HEK293 (cell line): Measurements from ENCODE around the gene BORCS8.

Source experiments
- CTCF ChIA-PET: fragments of 350-600 bp; formaldehyde crosslinking; extraction: SDS; loops from one replicate; lab custom pipeline; 2021; ENCODE audit warnings: antibody characterized with exemption; lab: Yijun Ruan, JAX
- POLR2A ChIA-PET: fragments of 300-600 bp; formaldehyde crosslinking; extraction: SDS; loops from one replicate; lab custom pipeline; 2020; ENCODE audit warnings: antibody characterized with exemption, inconsistent platforms; lab: Yijun Ruan, JAX
- H3K27ac ChIP-seq: fragments of 200-500 bp; sonication (Bioruptor generic); 2 replicates; pipeline ENCODE4 v1.5.1; 2014; ENCODE audit warnings: low read depth, low read length, control low read depth, inconsistent platforms; ENCODE audit errors: extremely low read depth
- H3K36me3 ChIP-seq, 2 experiments: fragments of 200-500 bp in 1 of 2; sonication (Bioruptor generic) in 1 of 2; 1 replicate in 1 of 2; 2 replicates in 1 of 2; pipeline ENCODE4 v1.5.1; 2014 to 2017; ENCODE audit warnings: inconsistent platforms in 2 of 2, low read length in 2 of 2; ENCODE audit not compliant: control insufficient read depth in 2 of 2, insufficient read depth in 1 of 2
- H3K4me1 ChIP-seq: fragments of 200-500 bp; sonication (Bioruptor generic); 2 replicates; pipeline ENCODE4 v1.5.1; 2014; ENCODE audit warnings: mild to moderate bottlenecking, low read length, inconsistent platforms; ENCODE audit not compliant: control insufficient read depth, insufficient read depth
- H3K4me3 ChIP-seq: 2 replicates; pipeline ENCODE4 v1.5.1; 2011; ENCODE audit warnings: low read depth, mild to moderate bottlenecking, control low read depth, low read length, moderate library complexity
- H3K9me3 ChIP-seq: fragments of 200-500 bp; sonication (Bioruptor generic); 2 replicates; pipeline ENCODE4 v1.5.1; 2014; ENCODE audit warnings: low read depth, low read length, inconsistent platforms; ENCODE audit not compliant: control insufficient read depth, insufficient read depth
- ZNF2 ChIP-seq: fragments of 450-650 bp; formaldehyde crosslinking; IDR thresholded peaks from 2 replicates; pipeline ENCODE4 v1.5.1; 2016; ENCODE audit warnings: missing biosample characterization, missing genetic modification characterization
- ZNF211 ChIP-seq: fragments of 450-650 bp; formaldehyde crosslinking; IDR thresholded peaks from 2 replicates; pipeline ENCODE4 v1.5.1; 2016; ENCODE audit warnings: low read depth, missing biosample characterization, missing genetic modification characterization
- ZNF785 ChIP-seq: fragments of 450-650 bp; formaldehyde crosslinking; IDR thresholded peaks from 2 replicates; pipeline ENCODE4 v1.5.1; 2016; ENCODE audit warnings: missing biosample characterization, missing genetic modification characterization
- ZSCAN30 ChIP-seq: fragments of 450-650 bp; IDR thresholded peaks from 2 replicates; pipeline ENCODE4 v1.5.1; 2018; ENCODE audit warnings: missing biosample characterization, mild to moderate bottlenecking, missing genetic modification characterization, moderate library complexity
- TF ChIP-seq, protein P1 (sequence below): fragments of 450-650 bp; formaldehyde crosslinking; IDR thresholded peaks from 2 replicates; pipeline ENCODE4 v1.5.1; 2016; ENCODE audit warnings: missing biosample characterization, missing genetic modification characterization
- TF ChIP-seq, protein P2 (sequence below): fragments of 450-650 bp; formaldehyde crosslinking; IDR thresholded peaks from 2 replicates; pipeline ENCODE4 v1.5.1; 2016; ENCODE audit warnings: missing biosample characterization, missing genetic modification characterization
- TF ChIP-seq, protein P3 (sequence below): fragments of 450-650 bp; formaldehyde crosslinking; IDR thresholded peaks from 2 replicates; pipeline ENCODE4 v1.5.1; 2017; ENCODE audit warnings: missing biosample characterization, missing genetic modification characterization
- TF ChIP-seq, protein P4 (sequence below): fragments of 450-650 bp; formaldehyde crosslinking; IDR thresholded peaks from 2 replicates; pipeline ENCODE4 v1.5.1; 2016; ENCODE audit warnings: missing biosample characterization, missing genetic modification characterization
- TF ChIP-seq, protein P5 (sequence below): fragments of 450-650 bp; formaldehyde crosslinking; IDR thresholded peaks from 2 replicates; pipeline ENCODE4 v1.5.0; 2017; ENCODE audit warnings: missing biosample characterization, missing genetic modification characterization, borderline replicate concordance

Gene BORCS8

DNA sequence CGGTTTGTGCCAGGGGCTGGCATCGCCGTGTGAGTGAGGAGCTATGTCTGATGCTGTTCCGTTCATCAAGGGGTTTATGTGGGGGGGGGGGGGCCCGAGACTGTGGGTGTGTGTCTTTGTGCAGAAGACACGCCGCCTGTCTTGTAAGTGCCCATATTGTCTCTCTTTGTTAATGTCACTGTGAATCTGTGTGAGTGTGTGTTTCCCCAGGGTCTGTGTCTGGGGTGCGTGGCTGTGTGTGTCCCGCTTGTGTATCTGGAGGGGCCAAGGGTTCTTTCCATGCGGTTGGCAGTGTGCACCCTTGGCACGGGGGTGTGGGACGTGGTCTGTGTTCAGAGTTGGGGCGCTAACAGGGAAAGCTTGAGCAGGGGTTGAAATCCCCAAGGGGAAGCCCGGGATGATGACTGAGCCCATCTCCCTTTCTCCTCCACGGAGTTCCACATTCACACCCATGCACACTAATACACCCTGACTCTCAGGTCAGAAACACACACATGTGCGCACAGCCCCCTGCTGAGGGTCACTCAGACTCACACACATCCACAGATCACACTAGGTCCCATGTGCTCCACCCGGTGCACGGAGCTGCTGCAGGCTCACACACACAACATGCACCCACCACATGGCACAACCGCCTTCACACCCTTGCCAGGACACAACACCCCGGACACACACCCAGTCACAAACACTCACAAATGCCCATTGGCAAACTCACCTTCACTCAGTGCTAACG is 21.6 kb upstream of the BORCS8 start:
- Histone ChIP-seq H3K27ac (no peak overlapping the region), H3K36me3 (no peaks in the 10 kb centered on the region), H3K9me3 (no peaks in the 10 kb centered on the region), H3K4me1 (no peaks in the 10 kb centered on the region), H3K4me3 (no peak overlapping the region)
- POLR2A ChIA-PET = interaction anchor here (0.7 kb wide), 1 partner anchor 22 kb away, joined by 3 read pairs; the partner anchor contains the start of genes BORCS8 and RFXANK
- TF ChIP-seq ZNF785 (0 out of 2 replicates have a peak, but pooled peaks have one; percentile 35), ZNF2 (tag by site-specific recombination) (no peak), ZSCAN30 (tag by site-specific recombination) (no peak), ZNF211 (tag by site-specific recombination) (no peak)
- TF ChIP-seq, protein P1, sequence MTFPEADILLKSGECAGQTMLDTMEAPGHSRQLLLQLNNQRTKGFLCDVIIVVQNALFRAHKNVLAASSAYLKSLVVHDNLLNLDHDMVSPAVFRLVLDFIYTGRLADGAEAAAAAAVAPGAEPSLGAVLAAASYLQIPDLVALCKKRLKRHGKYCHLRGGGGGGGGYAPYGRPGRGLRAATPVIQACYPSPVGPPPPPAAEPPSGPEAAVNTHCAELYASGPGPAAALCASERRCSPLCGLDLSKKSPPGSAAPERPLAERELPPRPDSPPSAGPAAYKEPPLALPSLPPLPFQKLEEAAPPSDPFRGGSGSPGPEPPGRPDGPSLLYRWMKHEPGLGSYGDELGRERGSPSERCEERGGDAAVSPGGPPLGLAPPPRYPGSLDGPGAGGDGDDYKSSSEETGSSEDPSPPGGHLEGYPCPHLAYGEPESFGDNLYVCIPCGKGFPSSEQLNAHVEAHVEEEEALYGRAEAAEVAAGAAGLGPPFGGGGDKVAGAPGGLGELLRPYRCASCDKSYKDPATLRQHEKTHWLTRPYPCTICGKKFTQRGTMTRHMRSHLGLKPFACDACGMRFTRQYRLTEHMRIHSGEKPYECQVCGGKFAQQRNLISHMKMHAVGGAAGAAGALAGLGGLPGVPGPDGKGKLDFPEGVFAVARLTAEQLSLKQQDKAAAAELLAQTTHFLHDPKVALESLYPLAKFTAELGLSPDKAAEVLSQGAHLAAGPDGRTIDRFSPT = 0 out of 2 replicates have a peak, but pooled peaks have one; percentile 15
- TF ChIP-seq, protein P2, sequence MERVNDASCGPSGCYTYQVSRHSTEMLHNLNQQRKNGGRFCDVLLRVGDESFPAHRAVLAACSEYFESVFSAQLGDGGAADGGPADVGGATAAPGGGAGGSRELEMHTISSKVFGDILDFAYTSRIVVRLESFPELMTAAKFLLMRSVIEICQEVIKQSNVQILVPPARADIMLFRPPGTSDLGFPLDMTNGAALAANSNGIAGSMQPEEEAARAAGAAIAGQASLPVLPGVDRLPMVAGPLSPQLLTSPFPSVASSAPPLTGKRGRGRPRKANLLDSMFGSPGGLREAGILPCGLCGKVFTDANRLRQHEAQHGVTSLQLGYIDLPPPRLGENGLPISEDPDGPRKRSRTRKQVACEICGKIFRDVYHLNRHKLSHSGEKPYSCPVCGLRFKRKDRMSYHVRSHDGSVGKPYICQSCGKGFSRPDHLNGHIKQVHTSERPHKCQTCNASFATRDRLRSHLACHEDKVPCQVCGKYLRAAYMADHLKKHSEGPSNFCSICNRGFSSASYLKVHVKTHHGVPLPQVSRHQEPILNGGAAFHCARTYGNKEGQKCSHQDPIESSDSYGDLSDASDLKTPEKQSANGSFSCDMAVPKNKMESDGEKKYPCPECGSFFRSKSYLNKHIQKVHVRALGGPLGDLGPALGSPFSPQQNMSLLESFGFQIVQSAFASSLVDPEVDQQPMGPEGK (tag by site-specific recombination) = 0 out of 2 replicates have a peak, but pooled peaks have one; percentile 17
- TF ChIP-seq, protein P3, sequence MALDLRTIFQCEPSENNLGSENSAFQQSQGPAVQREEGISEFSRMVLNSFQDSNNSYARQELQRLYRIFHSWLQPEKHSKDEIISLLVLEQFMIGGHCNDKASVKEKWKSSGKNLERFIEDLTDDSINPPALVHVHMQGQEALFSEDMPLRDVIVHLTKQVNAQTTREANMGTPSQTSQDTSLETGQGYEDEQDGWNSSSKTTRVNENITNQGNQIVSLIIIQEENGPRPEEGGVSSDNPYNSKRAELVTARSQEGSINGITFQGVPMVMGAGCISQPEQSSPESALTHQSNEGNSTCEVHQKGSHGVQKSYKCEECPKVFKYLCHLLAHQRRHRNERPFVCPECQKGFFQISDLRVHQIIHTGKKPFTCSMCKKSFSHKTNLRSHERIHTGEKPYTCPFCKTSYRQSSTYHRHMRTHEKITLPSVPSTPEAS (tag by site-specific recombination) = peak; percentile 79
- TF ChIP-seq, protein P4, sequence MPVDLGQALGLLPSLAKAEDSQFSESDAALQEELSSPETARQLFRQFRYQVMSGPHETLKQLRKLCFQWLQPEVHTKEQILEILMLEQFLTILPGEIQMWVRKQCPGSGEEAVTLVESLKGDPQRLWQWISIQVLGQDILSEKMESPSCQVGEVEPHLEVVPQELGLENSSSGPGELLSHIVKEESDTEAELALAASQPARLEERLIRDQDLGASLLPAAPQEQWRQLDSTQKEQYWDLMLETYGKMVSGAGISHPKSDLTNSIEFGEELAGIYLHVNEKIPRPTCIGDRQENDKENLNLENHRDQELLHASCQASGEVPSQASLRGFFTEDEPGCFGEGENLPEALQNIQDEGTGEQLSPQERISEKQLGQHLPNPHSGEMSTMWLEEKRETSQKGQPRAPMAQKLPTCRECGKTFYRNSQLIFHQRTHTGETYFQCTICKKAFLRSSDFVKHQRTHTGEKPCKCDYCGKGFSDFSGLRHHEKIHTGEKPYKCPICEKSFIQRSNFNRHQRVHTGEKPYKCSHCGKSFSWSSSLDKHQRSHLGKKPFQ (tag by site-specific recombination) = peak; percentile 48; the same call in 1 of the 2 replicates
- CTCF ChIA-PET = interaction anchor here (0.7 kb wide), 1 partner anchor 692 kb away, joined by 3 read pairs; no protein-coding TSS in a partner anchor

DNA sequence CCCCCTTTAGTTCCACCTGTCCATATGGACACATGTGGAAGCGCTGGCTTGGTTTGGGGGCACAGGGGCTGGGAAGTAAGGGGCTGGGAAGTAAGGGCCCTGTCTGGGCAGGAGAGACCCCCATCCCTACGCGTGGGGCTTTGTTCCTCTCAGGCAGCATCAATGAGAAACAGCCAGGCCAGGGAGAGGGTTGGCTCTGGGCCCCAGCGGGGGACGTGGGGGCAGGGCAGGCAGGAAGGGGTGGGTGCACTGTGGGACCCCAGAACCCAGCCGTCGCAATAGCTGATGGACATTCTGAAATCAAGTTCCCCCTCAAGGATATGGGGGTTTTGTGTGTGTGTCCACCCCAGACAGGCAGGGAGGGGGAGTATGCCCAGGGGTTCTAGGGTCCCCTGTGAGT is 21.0 kb upstream of the BORCS8 start:
- no peaks in the 10 kb centered on the region for H3K4me1 ChIP-seq
- no peaks in the 10 kb centered on the region for H3K9me3 ChIP-seq
- ChIA-PET POLR2A (no interaction called here), CTCF (interaction anchor here (0.7 kb wide), 1 partner anchor 693 kb away, joined by 3 read pairs; no protein-coding TSS in a partner anchor)
- no peaks in the 10 kb centered on the region for H3K36me3 ChIP-seq
- TF ChIP-seq, protein P5, sequence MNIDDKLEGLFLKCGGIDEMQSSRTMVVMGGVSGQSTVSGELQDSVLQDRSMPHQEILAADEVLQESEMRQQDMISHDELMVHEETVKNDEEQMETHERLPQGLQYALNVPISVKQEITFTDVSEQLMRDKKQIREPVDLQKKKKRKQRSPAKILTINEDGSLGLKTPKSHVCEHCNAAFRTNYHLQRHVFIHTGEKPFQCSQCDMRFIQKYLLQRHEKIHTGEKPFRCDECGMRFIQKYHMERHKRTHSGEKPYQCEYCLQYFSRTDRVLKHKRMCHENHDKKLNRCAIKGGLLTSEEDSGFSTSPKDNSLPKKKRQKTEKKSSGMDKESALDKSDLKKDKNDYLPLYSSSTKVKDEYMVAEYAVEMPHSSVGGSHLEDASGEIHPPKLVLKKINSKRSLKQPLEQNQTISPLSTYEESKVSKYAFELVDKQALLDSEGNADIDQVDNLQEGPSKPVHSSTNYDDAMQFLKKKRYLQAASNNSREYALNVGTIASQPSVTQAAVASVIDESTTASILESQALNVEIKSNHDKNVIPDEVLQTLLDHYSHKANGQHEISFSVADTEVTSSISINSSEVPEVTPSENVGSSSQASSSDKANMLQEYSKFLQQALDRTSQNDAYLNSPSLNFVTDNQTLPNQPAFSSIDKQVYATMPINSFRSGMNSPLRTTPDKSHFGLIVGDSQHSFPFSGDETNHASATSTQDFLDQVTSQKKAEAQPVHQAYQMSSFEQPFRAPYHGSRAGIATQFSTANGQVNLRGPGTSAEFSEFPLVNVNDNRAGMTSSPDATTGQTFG (tag by site-specific recombination) = no peak
- no peak overlapping the region for H3K4me3 ChIP-seq
- H3K27ac ChIP-seq = no peak overlapping the region
